NCI-H2171 (cell line): ENCODE measurements around the gene TXLNB.
"Not testable (repeated sequence)": the region's sequence is repeated elsewhere in the genome, so short reads cannot be mapped to it uniquely, and the experiment has no call there.

ENCODE experiments used
- DNase-seq: peaks from one replicate; lab custom pipeline; 2025; lab: John Stamatoyannopoulos, UW

TXLNB gene

DNA sequence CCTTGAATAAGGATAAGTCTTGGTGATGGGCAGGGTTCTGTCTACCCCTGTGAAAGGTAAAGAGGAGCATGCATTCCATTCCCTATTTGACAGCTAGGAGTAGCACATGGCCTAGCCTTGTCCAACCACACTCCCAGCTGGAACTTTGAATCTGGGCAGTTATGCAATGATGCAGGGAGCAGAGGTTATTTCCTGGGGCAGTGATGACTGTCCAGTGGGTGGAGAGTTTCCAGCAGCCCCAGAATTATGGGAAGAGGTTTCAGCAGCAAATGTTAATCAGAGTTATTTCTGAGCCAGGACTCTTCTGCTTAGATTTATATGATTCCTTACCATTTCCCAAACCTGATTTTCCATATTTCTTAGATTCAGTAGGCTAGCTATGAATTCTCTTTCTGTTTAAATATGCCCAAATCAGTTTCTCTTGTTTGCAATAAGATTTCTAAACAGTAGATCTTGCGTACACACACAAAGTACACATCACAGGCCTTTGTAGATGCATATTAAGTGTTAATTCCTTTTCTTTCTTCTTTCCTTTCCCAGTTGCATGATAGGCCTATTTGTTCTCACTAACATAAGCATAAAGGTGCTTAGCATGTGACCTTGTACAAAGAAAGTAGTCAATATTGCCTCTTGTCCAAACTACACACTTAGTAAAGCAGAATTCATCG is 17.3 kb upstream of the TXLNB start:
- no peak for DNase-seq

DNA sequence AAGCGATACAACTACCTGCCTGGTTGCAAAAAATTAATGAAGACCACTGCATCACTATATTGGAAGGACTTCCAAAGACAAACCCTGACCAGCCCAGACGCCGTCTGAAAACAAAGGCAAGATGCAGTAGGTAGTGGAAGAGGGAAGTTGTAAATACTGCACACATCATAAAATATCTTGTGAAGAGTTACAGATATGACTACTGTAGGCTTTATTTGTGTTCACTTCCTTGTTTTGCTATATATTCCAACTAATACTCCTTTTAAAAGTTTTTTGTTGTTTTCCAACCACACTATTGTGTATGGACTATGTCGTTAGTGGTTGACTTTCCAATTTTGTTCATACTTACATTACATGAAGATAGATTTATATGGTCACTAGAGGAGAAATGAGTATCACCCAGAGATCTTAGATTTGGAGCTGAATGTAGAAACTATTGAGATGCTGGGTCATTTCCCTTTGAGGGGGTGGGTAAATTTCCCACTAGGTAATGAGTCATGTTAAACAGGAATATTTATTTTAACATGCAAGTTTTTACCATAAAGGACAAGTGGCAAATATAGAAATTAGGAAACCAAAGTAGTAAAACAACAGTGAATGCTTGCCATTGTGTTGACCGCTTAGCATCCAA is 16.6 kb upstream of the TXLNB start:
- no peak for DNase-seq

DNA sequence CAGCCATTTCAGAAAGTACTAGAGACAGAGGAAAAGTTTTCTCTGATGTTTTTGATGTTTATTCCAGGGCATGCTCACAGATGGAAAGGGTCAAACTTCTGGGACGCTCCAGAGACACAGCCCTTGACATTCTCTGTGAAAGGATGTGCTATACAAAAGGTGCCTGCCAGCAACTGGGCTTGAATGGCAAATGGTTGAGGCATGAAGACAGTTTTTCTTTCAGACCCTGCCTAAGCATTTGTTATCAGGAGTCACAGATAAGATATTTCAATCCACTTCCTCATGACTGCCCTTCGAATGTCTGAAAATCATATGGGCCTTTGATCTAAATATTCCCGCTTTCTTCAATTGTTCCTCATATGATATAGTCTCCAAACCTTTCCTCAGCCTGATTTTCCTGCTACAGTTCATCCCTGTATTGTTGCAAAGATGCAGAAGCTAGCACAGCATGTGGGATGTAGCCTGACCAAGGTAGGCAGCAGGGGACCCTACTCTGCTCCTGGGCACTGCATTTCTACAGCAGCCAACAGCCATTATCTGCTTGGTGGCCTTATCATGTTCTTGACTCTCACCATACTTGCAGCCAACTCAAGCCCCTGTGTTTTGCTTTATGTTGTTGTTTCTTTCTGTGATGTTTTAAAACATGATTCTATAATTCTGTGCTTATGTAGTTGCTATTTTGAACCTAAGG is 14.6 kb upstream of the TXLNB start:
- no peak for DNase-seq

DNA sequence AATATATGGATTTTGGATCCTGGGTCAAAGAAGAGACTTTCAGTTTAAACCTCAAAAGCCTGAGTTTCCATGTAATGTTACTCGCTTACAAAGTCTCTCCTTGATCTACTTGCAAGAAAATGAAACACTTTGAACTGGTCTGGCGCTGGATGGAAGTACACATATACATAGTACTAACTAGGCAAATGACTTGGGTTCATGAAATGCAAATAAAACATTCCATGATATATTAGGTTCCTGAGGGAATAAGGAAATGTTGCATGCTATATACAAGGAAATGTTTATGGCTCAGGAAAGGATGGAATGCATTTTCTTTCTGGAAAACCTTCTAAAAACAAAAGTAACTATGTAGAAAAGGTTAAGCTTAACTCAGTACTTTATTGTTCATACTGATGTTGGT is 11.4 kb upstream of the TXLNB start:
- DNase-seq: no peak

DNA sequence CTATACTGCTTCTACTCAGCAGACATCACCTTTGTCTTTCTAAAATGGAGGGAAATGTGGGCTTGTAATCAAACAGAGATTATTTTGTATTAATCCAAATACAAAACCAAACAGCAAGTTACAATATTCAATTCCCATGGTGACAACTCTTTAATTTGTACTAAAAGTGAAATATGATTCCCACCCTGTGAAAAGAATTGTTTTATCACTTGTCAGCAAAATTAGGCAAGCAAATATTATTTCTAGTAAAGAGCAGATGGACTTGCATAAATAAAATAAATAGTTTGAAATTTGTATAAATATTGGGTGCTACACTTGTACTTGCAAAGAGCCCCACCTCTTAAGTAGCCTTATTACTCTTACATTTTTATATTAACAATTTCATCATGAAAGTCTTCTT is 6.1 kb upstream of the TXLNB start:
- no peak for DNase-seq

DNA sequence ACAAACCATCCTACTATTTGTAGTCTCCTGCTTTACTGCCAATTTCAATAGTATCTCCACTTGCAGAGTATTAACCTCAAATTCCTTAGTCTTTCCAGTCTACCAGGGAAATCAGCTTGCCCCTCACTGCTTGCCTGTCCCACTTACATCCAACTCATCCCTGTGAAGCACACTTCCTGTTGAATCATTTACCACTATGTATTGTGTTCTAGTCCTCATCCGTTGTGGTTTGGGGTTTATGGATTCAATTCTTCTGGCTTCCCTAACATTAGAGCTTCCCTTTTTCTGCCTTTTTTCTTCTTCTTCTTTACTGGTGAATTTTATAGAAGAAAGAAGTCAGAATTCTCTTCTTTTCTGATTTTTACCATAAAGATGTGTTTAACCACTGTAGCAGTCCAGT is 5.1 kb upstream of the TXLNB start:
- no peak for DNase-seq

DNA sequence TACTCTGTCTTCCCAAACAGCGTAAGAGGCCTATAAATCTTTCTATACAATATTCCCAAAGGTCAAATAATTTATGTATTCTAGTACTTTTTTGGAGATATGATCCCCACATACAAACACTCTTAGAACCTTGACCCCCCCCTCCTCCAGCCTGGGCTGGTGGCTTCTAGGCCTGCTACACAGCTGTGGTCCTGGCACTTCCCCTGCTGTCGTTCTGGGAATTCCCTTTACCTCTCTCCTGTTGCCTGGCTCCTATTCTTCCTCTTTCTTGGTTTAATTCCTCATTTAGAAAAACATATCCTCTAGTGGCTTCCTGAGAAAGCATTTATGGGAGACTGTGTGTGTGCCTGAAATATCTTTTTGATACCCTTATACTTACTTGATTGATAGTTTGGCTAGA is 4.1 kb upstream of the TXLNB start:
- DNase-seq: no peak

DNA sequence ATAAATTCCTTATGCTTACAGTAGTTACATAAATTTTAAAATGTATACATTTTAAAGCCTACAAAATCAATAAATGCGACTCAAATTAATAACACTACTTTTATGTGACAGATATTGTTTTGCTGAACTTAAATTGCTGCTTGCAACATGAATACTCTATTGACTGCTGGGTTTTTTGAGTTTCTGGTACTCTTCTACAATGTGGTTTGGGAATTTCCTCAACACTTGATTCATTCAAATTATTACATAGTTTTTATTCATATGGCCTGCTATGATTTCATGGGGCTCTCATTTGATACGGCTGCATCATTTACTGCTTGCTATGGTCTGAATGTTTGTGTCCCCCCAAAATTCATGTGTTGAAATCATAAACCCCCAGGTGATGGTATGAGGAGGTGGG is 2.3 kb upstream of the TXLNB start:
- no peak for DNase-seq

DNA sequence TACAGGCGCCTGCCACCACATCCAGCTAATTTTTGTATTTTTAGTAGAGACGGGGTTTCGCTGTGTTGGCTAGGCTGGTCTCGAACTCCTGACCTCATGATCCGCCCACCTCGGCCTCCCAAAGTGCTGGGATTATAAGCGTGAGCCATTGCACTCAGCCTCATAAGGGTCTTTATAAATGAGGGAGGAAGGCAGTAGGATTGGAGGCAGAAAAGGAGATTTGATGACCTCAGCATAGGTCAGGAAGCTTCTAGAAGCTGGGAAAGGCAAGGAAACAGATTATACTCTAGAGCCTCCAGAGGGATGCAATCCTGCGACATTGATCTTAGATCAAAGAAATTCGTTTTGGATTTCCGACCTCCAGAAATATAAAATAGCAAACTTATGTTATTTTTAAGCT is 1.4 kb upstream of the TXLNB start:
- DNase-seq: not testable (repeated sequence)

DNA sequence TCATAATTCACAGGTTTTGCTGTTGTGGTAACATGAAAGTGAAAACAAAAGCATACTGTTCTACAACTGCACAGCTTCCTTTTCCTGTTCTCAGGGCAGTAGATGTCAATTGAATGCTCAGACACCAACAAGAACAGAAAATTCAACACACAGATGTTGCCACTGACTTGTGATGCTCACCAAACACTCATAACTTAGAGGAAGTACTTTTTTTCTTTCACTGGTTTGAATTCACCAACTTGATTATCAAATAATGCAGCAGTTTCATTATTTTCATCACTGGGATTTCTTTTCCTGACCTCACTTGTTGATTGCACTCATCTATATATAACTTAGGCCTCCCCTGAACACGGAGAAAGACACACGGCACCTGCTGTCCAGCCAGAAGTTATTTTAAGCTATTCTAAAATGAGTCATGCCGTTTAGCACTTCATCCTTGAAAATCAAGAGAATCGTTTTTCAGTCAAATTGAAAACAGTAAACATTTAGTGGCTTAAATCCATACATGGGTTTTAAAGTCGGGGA is 949 bp downstream of the TXLNB start:
- no peak for DNase-seq

DNA sequence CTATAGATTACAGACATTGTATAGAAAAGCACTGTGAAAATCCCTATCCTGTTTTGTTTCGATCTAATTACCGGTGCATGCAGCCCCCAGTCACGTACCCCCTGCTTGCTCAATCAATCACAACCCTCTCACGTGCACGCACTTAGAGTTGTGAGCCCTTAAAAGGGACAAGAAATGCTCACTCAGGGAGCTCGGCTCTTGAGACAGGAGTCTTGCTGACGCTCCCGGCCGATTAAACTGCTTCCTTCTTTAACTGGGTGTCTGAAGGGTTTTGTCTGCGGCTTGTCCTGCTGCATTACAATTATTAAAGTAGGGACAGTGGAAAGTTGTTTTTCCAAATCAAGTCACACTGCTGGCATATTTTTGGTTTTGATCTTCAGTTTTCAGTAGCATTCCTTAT is 2.6 kb downstream of the TXLNB start:
- DNase-seq: no peak

DNA sequence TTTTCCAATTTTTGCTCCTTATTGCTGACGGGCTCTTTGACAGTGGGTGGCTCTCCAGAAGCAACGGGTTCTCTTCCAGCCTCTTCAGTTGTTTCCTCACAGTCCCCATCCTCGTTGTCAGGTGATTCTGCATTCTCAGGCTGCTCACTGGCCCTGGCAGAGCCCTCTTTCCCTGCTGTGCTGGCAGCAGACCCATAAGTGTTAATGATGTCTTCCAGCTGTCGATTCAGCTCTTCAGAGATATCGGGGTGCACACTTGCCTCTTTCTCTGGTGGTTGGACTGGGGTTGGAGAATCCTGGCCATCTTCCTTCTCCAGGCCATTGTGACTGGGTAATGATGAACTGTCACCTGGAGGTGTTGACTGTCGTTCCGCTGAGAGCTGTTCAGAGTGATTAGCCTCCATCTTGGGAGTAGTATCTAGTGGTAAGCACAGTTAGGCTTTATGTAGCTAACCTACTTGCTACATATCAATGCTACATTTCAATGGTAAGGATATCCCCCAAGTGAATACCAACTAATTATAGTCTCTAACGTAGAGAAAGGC is 3.2 kb downstream of the TXLNB start:
- no peak for DNase-seq

DNA sequence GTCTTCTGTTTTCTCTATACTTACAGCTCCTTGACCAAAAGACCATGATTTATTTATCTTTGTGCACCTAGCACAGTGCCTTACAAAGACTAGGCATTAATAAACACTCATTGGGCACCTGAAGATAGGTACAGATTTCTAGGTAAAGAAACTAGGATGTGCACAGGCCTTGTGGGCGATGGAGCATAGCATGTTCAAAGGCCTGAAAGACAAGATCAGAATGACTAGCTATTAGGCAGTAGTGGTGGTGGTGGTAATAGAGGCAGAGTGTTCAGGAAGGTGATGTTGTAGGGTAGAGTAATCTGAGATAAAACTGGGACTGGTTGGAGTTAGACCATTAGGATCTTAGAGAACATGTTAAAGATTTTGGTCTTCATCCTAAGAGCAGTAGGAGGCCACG is 3.9 kb downstream of the TXLNB start:
- no peak for DNase-seq

DNA sequence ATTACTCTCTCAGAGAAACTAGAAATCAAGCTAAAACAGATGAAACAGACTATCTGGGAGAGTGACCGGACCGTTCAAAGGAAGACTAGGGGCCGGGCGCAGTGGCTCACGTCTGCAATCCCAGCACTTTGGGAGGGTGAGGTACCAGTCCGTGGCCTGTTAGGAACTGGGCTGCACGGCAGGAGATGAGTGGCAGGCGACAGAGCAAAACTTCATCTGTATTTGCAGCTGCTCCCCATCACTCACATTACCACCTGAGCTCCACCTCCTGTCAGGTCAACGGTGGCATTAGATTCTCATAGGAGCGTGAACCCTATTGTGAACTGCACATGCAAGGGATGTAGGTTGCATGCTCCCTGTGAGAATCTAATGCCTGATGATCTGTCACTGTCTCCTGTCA is 5.4 kb downstream of the TXLNB start:
- not testable (repeated sequence) for DNase-seq

DNA sequence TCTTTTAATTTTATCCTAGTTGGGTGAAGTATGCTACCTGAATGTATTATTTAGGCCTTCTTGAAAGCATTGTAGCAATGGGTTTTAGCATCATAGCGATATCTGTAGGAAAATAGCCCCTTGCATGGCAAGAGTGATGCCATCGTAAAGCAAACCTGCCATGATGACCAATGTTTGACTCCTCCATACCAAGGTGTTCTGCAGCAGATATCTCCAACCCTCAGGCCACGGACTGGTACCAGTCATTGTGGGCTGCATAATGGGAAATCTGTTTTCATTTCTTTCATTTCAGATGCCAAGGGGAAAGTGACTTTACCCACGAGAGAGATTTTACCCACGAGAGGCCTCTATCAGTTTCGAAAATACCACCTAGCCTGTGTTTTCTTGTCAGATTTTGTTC is 6.2 kb downstream of the TXLNB start:
- no peak for DNase-seq

DNA sequence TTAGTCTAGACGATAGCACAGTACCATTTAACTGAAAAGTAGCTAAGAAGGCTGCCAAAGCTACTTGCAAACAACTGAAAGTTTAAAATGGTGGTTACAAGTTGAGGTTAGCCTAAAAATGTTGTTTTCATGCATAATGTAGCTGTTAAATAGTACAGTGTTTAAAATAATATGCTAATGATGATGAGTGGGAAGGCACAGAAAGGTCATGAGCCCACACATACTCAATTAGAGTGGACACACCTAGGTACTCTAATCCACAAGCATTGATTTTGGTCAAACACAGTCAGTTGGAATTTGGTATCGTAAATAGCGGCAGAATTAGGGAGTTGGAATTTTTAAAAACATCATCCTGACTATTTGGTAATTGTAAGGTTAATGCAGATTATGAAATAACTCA is 7.0 kb downstream of the TXLNB start:
- DNase-seq: no peak

DNA sequence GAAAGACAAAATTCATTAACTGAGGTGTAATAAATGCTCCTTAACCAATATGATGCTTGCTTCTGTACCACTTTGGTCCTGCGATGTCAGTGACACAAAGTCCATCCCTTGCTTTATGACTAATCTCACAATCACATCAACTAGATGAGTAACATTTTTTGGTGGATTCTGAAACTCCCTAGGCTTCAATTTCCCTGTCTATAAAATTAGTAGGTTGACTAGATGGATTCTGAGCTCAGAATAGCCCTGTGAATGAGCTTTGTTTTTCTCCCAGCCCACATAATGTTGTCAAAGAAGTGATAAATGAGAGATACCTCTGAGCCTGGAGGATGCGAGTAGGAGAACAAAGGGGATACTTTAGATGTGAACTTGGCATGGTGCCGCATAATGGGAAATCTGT is 9.1 kb downstream of the TXLNB start:
- DNase-seq: no peak

DNA sequence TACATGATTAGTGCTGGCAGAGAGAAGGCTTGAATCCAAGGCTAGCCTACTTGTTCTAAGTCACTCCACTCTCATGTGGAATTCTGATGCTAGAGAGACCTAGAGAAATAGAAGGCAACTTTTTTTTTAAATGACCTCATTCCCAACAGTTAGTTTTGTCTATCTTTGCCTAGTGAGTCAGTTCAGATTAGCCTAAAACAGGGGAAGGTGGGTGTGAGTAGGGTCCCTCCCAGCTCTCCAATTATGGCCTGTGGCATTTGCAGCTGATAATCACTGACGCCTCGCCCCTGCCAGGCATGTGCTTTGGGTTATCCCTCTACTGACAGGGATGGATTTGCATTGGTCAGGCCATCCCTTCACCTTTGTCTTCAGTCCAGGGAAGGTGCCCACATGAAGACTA is 13.6 kb downstream of the TXLNB start:
- DNase-seq: no peak

DNA sequence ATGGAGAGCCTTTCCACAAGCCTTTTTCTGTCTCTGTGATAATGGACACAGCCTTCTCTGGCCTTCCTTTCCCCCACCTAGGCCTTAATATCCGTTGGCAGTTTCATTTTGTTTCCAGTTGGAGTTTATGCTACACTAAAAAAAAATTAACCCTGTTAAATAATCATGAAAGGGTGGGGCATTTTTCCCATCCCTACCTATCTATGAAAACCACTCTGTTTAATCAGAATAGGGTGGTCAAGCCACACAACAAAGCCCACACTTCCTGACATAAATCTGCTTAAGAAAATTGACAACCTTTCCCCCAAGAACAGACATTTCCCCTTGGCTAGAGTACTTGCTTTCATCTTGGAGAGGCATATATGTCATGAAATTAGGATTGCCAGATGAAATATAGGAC is 14.2 kb downstream of the TXLNB start:
- DNase-seq: no peak

DNA sequence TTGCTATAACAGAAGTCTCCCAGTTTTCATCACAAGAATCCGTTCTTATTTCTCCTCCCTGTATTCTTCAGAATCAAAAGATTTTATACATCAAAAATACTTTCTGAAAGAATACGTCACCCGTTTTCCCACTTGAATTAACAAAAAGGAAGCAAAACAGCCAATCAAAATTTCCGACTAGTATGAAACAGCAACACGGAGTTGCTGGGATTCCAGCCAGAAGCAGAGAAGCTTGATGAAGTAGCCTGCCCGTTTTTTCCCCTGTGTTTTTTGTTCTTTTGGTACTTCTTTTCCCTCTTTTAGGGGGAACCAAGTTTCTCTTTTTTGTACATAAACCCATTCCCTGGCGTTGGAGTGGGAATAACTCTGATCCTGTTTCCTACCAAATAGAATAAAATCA is 14.6 kb downstream of the TXLNB start:
- no peak for DNase-seq

DNA sequence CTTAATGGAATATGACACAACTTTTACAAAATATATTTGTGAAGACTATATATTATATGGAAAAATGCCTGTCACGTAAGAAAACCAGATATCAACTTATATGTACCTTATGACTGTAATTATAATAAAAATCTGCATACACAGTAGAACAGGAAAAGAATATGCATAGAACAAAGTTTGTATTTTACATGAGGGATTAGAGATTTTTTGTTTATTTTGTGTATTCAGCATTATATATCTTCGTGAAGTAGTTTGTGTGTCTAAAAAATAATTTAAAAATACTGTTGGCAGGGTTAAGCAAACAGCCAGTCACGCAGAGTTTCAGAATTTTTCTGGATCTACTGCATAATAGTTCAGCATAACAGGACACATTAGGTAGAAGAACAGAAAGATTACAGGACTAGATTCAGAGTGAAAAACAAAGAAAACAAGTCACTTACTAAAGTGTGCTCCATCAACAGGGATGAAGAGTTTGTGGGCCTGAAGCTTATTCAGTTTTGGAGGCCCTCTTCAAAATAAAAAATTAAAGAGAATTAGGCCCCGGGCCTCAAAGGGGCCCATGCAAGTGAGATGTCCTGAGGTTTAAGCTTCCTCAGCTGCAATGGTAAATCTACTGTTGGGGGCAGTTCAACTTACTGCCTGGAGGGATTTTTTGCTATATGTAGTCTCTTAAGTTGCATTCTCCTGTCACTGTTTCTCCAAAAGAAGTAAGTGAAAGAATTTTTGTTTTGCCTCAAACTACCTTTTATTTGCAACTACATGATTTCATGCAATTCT is 16.3 kb downstream of the TXLNB start:
- no peak for DNase-seq

DNA sequence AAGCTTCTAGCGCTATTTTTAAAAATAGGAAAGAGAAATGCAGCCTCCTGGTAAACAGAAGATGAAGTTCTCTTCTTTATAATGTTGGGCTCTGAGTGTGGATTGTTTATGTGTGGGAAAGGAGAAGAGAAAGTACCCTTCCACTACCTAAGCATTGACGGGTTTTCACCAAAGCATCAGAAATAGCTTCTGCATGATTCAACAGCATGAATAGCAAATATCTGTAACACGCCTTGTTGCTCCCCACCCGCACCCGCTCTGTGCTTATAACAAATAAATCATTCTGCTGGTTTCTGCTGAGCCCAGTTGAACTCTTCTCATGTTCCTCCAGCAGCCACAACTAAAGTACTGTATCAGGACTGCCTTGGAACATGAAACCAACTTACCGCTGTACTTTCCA is 20.7 kb downstream of the TXLNB start:
- DNase-seq: no peak
